ENCODE results near the gene CACFD1.

CACFD1 gene

DNA sequence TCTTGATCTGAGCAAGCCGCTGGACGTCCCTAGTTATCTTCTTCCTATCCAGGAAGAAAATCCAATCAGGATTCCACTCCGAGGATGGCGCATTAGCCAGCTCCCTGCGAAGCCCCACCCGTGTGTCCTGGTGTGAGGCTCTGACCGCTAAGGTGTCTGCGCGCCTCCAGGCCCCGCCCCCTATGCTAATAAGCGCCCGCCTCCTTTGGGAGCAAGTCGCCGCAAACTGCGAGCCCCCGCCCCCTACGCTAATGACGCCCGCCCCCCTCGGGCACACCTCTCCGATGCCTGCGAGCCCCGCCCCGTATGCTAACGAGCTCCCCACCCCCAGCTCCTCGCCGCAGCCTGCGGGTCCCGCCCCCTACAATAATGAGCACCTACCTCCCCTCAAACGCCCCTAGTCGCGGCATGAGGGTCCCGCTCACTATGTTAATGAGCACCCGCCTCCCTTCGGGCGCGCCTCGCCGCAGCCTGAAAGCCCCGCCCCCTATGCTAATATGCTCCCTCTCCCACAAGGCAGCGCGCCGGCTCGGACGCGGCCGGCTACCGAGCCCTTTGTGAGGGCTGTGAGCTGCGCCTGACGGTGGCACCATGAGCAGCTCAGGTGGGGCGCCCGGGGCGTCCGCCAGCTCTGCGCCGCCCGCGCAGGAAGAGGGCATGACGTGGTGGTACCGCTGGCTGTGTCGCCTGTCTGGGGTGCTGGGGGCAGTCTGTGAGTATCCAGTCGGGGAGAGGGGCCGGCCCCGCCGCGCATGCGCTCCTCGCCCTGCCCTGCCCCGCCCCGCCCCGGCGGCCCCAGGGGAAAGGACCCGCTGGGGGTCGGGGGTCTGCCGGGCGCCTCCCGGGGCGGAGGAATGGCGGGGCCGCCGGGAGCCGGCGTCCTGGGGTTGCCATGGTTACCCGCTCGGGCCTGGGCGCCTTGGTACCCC lies at the start of gene CACFD1:
CACFD1 (plus strand) TSS at position 503 of the 929 bp plus-strand sequence; CDS start at position 592, 89 bp downstream.
- DNase-seq: peak; percentile 80

DNA sequence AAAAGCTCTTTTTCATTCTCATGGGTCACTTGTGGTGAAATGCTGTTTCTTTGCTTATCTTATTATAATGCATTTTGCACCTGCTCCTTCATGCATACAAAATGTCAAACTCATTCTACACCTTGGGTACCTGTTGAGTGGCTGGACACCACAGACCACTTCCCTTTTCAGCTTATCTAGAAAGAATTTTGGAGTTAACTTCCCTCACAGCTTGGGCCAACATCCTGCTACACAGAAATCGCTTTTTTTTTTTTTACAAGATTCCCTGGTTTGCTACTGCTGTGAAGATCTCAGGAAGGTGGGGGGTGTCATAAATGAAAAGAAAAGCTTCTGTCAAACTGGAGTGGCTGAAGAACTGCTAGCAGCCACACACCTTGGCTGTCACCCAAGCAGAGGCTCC lies 44.6 kb upstream of the CACFD1 start:
- no peak for DNase-seq

DNA sequence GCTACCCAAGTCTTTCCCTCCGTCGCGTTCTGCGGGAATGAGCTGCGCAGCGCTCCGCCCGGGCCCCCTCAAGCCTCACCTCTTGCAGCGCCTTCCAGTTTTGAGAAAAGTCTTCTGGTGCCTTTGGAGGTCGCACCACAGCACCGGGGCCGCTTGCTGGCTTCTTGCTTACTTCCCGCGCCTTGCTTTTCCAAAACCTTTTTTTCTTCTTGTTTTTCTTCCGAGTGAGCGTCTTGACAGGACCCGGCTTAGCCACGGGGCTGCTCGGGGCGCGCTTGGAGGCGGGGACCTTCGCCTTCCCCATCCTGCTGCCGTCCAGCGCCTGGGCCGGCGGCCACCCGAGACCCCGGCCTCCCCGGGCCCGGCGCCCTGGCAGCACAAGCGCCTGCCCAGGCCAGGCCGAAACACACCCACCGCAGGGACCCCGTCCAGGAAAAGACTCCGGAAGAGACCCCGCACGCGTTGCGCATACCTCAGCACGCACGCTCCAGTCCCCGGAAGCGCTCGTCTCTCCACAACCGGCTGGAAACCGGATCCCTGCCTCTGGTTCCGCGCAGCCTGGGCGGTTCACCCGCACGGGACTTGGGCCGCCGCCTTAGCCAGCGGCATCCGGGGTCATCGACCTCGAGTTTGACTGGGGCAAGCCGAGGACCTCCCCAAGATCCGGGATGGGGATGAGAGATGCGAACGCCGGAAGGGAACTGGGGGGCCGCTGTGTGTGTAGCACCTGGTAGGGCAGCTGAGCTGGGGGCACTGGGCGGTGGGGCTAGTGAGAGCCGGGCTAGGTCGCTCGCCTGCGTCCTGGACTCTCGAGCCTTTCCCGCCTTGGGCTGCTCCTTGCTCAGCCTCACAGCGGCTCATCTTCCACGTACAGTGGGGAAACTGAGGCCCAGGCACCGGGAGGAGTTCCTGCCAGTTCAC lies 42.0 kb upstream of the CACFD1 start, which contains the start of gene REXO4:
REXO4 (minus strand) TSS at position 470 of the 921 bp plus-strand sequence; CDS start at position 304, 166 bp downstream.
- DNase-seq: peak; percentile 50

GRCh38 chr9:133419005-133419404 lies 40.8 kb upstream of the CACFD1 start:
- no peak for DNase-seq

DNA sequence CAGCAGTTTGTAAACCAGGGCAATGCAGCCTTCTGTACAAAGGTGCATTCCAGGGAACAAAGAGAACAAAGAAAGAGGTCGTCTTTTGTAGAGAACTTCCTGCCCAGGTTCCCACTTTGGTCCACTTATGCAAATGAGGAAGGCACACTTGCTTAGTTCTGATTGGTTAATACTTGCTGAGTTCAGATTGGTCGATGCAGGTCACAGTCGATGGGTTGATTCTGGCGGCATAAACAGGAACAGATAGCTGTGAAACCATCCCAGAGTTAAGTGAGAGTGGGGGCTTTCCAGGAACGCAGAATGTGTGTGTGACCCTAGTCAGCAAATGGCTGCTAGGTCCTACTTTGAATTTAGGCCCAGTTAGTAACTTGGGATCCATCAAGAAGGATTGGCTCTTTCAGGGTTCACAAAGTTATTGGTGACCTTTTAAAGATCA lies 39.4 kb upstream of the CACFD1 start:
- no peak for DNase-seq

- DNase-seq: no peak
Measured at GRCh38 chr9:133421615-133422542, 37.9 kb upstream of the CACFD1 start, which contains the start of gene ADAMTS13. ADAMTS13 (plus strand) TSS chr9:133422367; CDS start chr9:133422444, 77 bp downstream.

DNA sequence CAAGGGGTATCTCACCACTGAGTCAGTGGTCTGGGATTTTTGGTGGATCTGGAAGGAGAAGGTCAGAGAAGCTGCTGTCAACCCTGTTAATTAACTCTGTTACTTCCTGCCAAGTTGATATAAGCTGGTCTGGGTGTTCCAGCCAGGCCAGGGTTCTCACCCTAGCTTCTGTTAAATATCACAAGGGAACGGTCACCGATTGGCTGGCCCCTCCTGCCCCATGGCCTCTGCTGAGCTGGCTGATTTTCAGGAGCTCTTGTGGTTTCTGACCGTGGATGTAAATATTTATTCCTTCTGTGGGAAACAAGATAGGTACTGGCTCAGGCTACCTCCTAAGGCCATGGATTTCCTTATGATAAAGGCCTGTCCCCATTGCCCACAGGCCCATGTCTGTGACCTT lies 36.6 kb upstream of the CACFD1 start:
- no peak for DNase-seq

GRCh38 chr9:133424187-133424586 lies 35.6 kb upstream of the CACFD1 start:
- no peak for DNase-seq

DNA sequence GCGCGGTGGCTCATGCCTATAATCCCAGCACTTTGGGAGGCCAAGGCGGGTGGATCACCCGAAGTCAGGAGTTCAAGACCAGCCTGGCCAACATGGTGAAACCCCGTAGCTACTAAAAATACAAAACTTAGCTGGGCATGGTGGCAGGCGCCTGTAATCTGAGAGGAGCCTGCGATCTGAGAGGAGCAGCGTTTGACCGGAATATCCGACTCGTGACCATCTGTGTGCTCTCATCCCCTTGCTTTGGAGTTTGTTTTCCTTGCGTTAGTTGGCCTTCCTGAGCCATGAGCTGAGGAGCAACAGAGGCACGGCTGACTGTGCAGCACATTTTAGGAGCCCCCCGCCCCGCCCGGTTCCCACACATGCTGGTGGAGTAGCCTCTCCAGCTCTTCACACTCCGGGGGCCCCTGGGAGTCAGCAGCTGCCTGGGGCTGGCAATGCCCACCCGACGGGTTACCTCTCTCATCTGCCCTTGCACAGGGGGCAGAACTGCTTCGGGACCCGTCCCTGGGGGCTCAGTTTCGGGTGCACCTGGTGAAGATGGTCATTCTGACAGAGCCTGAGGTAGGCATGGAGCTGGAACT lies 34.6 kb upstream of the CACFD1 start:
- DNase-seq: no peak

DNA sequence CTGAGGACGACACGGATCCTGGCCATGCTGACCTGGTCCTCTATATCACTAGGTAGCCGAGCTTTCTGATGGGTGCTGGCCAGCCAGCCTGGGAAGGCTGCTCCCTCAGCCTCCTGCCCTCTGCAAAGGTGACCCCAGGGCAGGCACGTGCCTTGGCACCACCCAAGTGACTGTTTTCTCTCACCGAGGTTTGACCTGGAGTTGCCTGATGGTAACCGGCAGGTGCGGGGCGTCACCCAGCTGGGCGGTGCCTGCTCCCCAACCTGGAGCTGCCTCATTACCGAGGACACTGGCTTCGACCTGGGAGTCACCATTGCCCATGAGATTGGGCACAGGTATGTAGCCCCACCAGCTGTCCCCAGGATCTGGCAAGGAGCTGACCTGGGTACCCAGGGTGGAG lies 33.8 kb upstream of the CACFD1 start:
- DNase-seq: no peak

- DNase-seq: no peak
Measured at GRCh38 chr9:133427658-133428348, 32.0 kb upstream of the CACFD1 start.

DNA sequence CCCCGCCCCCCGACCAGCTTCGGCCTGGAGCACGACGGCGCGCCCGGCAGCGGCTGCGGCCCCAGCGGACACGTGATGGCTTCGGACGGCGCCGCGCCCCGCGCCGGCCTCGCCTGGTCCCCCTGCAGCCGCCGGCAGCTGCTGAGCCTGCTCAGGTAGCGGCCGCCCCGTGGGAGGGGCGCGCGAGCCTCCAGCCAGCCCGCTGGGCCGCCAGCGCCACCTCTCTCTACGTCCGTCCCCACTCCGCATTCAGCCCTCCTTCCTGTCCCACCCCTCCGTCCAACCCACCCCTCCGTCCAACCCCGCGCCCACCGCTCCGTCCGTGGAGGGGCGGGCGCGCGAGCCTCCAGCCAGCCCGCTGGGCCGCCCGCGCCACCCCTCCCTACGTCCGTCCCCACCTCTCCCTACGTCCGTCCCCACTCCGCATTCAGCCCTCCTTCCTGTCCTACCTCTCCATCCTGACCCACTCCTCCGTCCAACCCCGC lies 31.1 kb upstream of the CACFD1 start:
- DNase-seq: no peak

- no peak for DNase-seq
Measured at GRCh38 chr9:133429214-133429613, 30.6 kb upstream of the CACFD1 start.

- DNase-seq: no peak
Measured at GRCh38 chr9:133429641-133430161, 30.1 kb upstream of the CACFD1 start.

- DNase-seq: no peak
Measured at GRCh38 chr9:133430244-133430643, 29.5 kb upstream of the CACFD1 start.

GRCh38 chr9:133433351-133433843 lies 26.4 kb upstream of the CACFD1 start:
- DNase-seq: no peak

GRCh38 chr9:133436681-133437080 lies 23.1 kb upstream of the CACFD1 start:
- no peak for DNase-seq

GRCh38 chr9:133437753-133438531 lies 21.8 kb upstream of the CACFD1 start:
- no peak for DNase-seq

- DNase-seq: no peak
Measured at GRCh38 chr9:133439337-133439736, 20.4 kb upstream of the CACFD1 start.

DNA sequence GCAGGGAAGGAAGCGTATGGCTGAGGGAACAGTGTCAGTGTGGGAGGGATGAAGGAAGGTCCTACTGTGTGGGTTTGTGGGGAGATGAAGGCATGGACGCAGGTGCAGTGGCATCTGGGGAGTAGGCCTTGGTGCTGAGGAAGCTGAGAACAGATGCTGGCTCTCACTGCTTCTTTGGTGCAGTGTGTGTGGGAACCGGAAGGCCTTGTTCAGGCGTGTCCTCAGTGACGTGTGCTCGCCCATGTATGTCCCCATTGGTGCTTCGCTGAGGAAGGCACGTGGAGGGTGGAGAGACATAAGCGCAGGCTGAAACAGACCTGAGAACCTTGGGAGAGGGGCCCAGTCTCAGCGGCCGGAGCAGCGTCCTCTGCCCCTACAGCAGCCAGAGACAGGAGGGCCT lies 18.9 kb upstream of the CACFD1 start:
- no peak for DNase-seq
